HG02759 (cell line): ENCODE results near the gene NEIL3.
A peak's percentile ranks its signal among the peaks of the same experiment; 100 is the strongest.

ENCODE experiments used
- ATAC-seq: cut with Tn5 transposase; IDR thresholded peaks from one replicate; pipeline ENCODE4 v1.9.1; 2021; ENCODE audit warnings: mild to moderate bottlenecking, moderate library complexity; ENCODE audit not compliant: unreplicated experiment

NEIL3 gene

GRCh38 chr4:177309522-177310371 lies at the start of gene NEIL3:
TSS of gene NEIL3 (plus strand) at chr4:177309874. CDS start at chr4:177309954, 80 bp downstream.
- peak; percentile 91 for ATAC-seq

GRCh38 chr4:177263818-177264217 lies 45.9 kb upstream of the NEIL3 start:
- ATAC-seq = no peak

- no peak for ATAC-seq
Measured at GRCh38 chr4:177264788-177265422, 44.8 kb upstream of the NEIL3 start.

GRCh38 chr4:177265729-177266128 lies 43.9 kb upstream of the NEIL3 start:
- no peak for ATAC-seq

GRCh38 chr4:177266506-177266905 lies 43.2 kb upstream of the NEIL3 start:
- ATAC-seq = no peak

GRCh38 chr4:177267911-177268310 lies 41.8 kb upstream of the NEIL3 start:
- ATAC-seq = no peak

- no peak for ATAC-seq
Measured at GRCh38 chr4:177271091-177271490, 38.6 kb upstream of the NEIL3 start.

- no peak for ATAC-seq
Measured at GRCh38 chr4:177271915-177272766, 37.5 kb upstream of the NEIL3 start.

GRCh38 chr4:177275999-177276398 lies 33.7 kb upstream of the NEIL3 start:
- no peak for ATAC-seq

GRCh38 chr4:177281351-177281909 lies 28.2 kb upstream of the NEIL3 start:
- no peak for ATAC-seq

GRCh38 chr4:177282284-177282835 lies 27.3 kb upstream of the NEIL3 start:
- ATAC-seq = no peak

- ATAC-seq = no peak
Measured at GRCh38 chr4:177283167-177283566, 26.5 kb upstream of the NEIL3 start.

- no peak for ATAC-seq
Measured at GRCh38 chr4:177285953-177286352, 23.7 kb upstream of the NEIL3 start.

GRCh38 chr4:177287255-177287654 lies 22.4 kb upstream of the NEIL3 start:
- ATAC-seq = no peak

- no peak for ATAC-seq
Measured at GRCh38 chr4:177288335-177288734, 21.3 kb upstream of the NEIL3 start.

GRCh38 chr4:177290780-177291179 lies 18.9 kb upstream of the NEIL3 start:
- ATAC-seq = no peak

- no peak for ATAC-seq
Measured at GRCh38 chr4:177292171-177292570, 17.5 kb upstream of the NEIL3 start.

GRCh38 chr4:177293208-177294033 lies 16.3 kb upstream of the NEIL3 start:
- no peak for ATAC-seq

GRCh38 chr4:177297785-177298391 lies 11.8 kb upstream of the NEIL3 start:
- ATAC-seq = no peak
